Smooth muscle cell (in vitro differentiated cells): ENCODE measurements around the gene DISP2. TPM values are rescaled to one million over a fixed set of nuclear protein-coding genes. Genes with fewer than 3 reads are reported as not detected.
A peak's percentile ranks its signal among the peaks of the same experiment; 100 is the strongest.

Experiments used
- DNase-seq: peaks from one replicate; lab custom pipeline; 2025; ENCODE audit not compliant: unreplicated experiment; lab: John Stamatoyannopoulos, UW
- H2AFZ ChIP-seq: fragments of 200-600 bp; sonication (generic); 2 replicates; pipeline ENCODE4 v1.6.0; 2016; ENCODE audit warnings: antibody characterized with exemption, low read depth, mild to moderate bottlenecking
- H3F3A ChIP-seq: fragments of 200-600 bp; sonication (generic); 2 replicates; pipeline ENCODE4 v1.6.0; 2017; ENCODE audit warnings: antibody characterized with exemption, low read depth
- H3K27ac ChIP-seq: fragments of 200-600 bp; sonication (generic); 2 replicates; pipeline ENCODE4 v1.5.1; 2016; ENCODE audit warnings: low read depth, mild to moderate bottlenecking
- H3K27me3 ChIP-seq: fragments of 200-600 bp; sonication (generic); 2 replicates; pipeline ENCODE4 v1.6.1; 2016; ENCODE audit warnings: low read depth, mild to moderate bottlenecking
- H3K36me3 ChIP-seq: fragments of 200-600 bp; sonication (generic); 2 replicates; pipeline ENCODE4 v1.5.1; 2016; ENCODE audit warnings: low read depth
- H3K4me1 ChIP-seq: fragments of 200-600 bp; sonication (generic); 2 replicates; pipeline ENCODE4 v1.5.1; 2016; ENCODE audit warnings: low read depth
- H3K4me2 ChIP-seq: fragments of 200-600 bp; sonication (generic); 2 replicates; pipeline ENCODE4 v1.6.0; 2016; ENCODE audit warnings: mild to moderate bottlenecking
- H3K4me3 ChIP-seq: fragments of 200-600 bp; sonication (generic); 2 replicates; pipeline ENCODE4 v1.5.1; 2016; ENCODE audit warnings: mild to moderate bottlenecking
- H3K79me2 ChIP-seq: fragments of 200-600 bp; sonication (generic); 2 replicates; pipeline ENCODE4 v1.6.0; 2016; ENCODE audit warnings: low read depth, mild to moderate bottlenecking
- H3K9ac ChIP-seq: fragments of 200-600 bp; sonication (generic); 2 replicates; pipeline ENCODE4 v1.6.0; 2016; ENCODE audit warnings: low read depth
- H3K9me3 ChIP-seq: fragments of 200-600 bp; sonication (generic); replicated peaks from 2 replicates; pipeline ENCODE4 v1.5.1; 2016; ENCODE audit warnings: low read depth
- H4K20me1 ChIP-seq: fragments of 200-600 bp; sonication (generic); 2 replicates; pipeline ENCODE4 v1.6.0; 2016; ENCODE audit warnings: low read depth
- WGBS: methylation state at CpG from one replicate; pipeline ENCODE4 v1.1.7; 2016; ENCODE audit warnings: low lambda C conversion rate; 5-methylcytosine and 5-hydroxymethylcytosine counted together
- polyA plus RNA-seq: library from polyadenylated mRNA; unstranded; fragments of >200 nt; fragmentation: Nextera tagmentation; extraction: Ambion mirVana; gene quantifications from 2 replicates; pipeline ENCODE4 v1.2.1, GENCODE V29; 2016
- total RNA-seq: library from RNA; depleted of rRNA; stranded (reverse); fragments of >200 nt; gene quantifications from 2 replicates; pipeline ENCODE4 v1.2.3, GENCODE V29; 2014
- TF ChIP-seq, protein P1 (sequence below): fragments of 200-600 bp; sonication (generic); IDR thresholded peaks from 2 replicates; pipeline ENCODE4 v1.5.1; 2017; ENCODE audit warnings: borderline replicate concordance, mild to moderate bottlenecking, antibody characterized with exemption; ENCODE audit not compliant: insufficient read depth, poor library complexity, severe bottlenecking

Gene DISP2
- total and polyA plus RNA-seq, 2 experiments from 2014 or later = 0.46 to 0.58 TPM

DNA sequence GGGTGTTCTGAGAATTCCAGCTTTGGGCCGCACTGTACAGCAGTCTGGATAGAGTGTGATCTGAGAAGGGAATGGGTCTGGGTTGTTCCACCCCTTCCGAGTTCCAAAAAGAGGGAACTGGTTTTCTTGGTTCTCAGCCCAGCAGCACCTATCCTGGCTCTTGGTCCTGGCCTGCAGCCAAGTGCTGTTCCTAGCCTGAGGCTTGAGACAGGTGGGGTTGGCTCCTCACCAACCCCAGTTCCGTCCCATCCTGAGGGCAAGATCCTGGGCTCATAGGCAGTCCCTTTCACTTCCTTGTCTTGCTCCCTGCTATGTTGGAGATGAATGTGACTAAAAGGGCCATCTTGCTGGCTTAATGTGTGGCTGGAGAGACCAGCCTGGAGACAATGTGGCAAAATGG, 62.8 kb downstream of the DISP2 start:
- 73% methylated on average over 3 of the region's 3 CpGs for WGBS
- TF ChIP-seq, protein P1, sequence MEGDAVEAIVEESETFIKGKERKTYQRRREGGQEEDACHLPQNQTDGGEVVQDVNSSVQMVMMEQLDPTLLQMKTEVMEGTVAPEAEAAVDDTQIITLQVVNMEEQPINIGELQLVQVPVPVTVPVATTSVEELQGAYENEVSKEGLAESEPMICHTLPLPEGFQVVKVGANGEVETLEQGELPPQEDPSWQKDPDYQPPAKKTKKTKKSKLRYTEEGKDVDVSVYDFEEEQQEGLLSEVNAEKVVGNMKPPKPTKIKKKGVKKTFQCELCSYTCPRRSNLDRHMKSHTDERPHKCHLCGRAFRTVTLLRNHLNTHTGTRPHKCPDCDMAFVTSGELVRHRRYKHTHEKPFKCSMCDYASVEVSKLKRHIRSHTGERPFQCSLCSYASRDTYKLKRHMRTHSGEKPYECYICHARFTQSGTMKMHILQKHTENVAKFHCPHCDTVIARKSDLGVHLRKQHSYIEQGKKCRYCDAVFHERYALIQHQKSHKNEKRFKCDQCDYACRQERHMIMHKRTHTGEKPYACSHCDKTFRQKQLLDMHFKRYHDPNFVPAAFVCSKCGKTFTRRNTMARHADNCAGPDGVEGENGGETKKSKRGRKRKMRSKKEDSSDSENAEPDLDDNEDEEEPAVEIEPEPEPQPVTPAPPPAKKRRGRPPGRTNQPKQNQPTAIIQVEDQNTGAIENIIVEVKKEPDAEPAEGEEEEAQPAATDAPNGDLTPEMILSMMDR = no peak
- H3K27ac ChIP-seq = no peak overlapping the region
- H3K36me3 ChIP-seq = no peaks in the 10 kb centered on the region
- no peaks in the 10 kb centered on the region for H3K79me2 ChIP-seq
- no peak for DNase-seq
- H4K20me1 ChIP-seq = no peaks in the 10 kb centered on the region
- no peak overlapping the region for H3K4me3 ChIP-seq
- no peak overlapping the region for H3K4me2 ChIP-seq
- H3K4me1 ChIP-seq = no peaks in the 10 kb centered on the region
- H3F3A ChIP-seq = peaks cover 5% of the 10 kb centered on the region
- H2AFZ ChIP-seq = no peak overlapping the region
- H3K9me3 ChIP-seq = no peaks in the 10 kb centered on the region
- H3K9ac ChIP-seq = no peak overlapping the region
- H3K27me3 ChIP-seq = no peaks in the 10 kb centered on the region

DNA sequence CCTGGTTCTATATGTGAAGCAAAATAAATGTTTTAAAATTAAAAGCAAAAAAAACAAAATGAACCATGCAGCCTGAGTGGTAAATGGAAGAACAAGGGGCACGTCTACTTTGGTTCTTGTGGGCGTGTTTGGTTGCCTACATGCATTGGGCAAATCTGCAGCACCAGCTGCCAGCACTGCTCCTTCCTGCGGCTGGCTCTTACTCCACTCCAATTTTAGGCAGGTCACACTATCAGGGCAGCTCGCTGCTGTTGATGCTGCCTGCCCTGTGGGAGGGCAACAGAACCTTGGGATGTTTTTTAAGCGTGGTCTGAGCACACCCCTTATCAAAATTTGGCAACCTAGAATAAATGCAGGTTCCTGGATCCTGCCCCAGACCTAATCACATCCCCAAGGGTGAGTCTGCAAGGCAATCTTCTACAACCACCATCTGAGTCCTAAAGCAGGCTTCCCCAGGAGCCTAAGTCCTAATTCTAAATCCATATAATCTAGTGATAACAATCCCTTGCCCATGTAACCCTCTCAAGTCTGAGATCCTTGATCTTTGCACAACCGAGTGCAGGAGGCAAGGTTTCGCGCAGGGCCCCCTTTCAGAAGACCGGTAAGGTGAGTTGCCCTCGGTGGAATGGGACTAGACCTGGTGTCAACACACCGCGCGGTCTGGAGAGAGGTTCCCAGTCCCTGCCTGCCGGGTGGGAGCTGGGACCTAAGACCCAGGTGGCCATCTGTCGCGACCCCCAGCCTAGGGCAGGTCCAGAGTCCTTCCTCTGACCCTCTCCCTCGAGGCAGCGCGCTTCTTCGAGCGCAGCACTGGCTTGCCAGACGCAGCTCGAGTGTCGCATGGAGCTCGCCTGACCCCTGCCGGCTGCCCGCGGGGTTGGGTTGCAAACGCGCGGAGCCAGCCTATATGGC, 63.5 kb downstream of the DISP2 start:
- Histone ChIP-seq H3K9me3 (no peaks in the 10 kb centered on the region), H3K4me2 (peak overlapping the region; percentile 81), H3K36me3 (no peaks in the 10 kb centered on the region), H3K27me3 (no peaks in the 10 kb centered on the region), H3K27ac (no peak overlapping the region), H3F3A (peaks cover 5% of the 10 kb centered on the region), H3K4me1 (no peaks in the 10 kb centered on the region), H3K79me2 (no peaks in the 10 kb centered on the region), H3K4me3 (peak overlapping the region; percentile 18), H2AFZ (no peak overlapping the region), H3K9ac (no peak overlapping the region), H4K20me1 (no peaks in the 10 kb centered on the region)
- WGBS = 18% methylated on average over 31 of the region's 31 CpGs
- DNase-seq = peak; percentile 35
- TF ChIP-seq, protein P1 = peak; percentile 88

GRCh38 chr15:40424483-40425115, 66.6 kb downstream of the DISP2 start:
- H3K27ac ChIP-seq = no peak overlapping the region
- H3F3A ChIP-seq = peaks cover 5% of the 10 kb centered on the region
- no peaks in the 10 kb centered on the region for H3K79me2 ChIP-seq
- H3K36me3 ChIP-seq = no peaks in the 10 kb centered on the region
- no peak overlapping the region for H3K4me3 ChIP-seq
- TF ChIP-seq, protein P1 = no peak
- no peaks in the 10 kb centered on the region for H3K9me3 ChIP-seq
- no peaks in the 10 kb centered on the region for H3K4me1 ChIP-seq
- H2AFZ ChIP-seq = no peak overlapping the region
- no peak overlapping the region for H3K4me2 ChIP-seq
- H3K27me3 ChIP-seq = no peaks in the 10 kb centered on the region
- no peaks in the 10 kb centered on the region for H4K20me1 ChIP-seq
- 97% methylated on average over 6 of the region's 6 CpGs for WGBS
- DNase-seq = no peak
- H3K9ac ChIP-seq = no peak overlapping the region
